SK-N-SH (cell line): ENCODE data around the gene FAM117B. TPM values are rescaled to one million over a fixed set of nuclear protein-coding genes. Genes with fewer than 3 reads are reported as not detected.

Experiments
- CTCF ChIA-PET: fragments of 300-600, 350-600 bp; formaldehyde crosslinking; extraction: SDS; loops from one replicate; lab custom pipeline; 2021; lab: Yijun Ruan, JAX
- POLR2A ChIA-PET: fragments of 350-600 bp; sonication (Branson Sonifier 250); formaldehyde crosslinking; extraction: SDS; loops from one replicate; lab custom pipeline; 2020; ENCODE audit warnings: antibody characterized with exemption, inconsistent platforms; lab: Yijun Ruan, JAX
- DNase-seq: peaks from one replicate; pipeline ENCODE4 v3.0.0; 2012
- H2AFZ ChIP-seq: fragments of 200-600 bp; sonication (generic); 2 replicates; pipeline ENCODE4 v1.8.1; 2016; ENCODE audit warnings: antibody characterized with exemption, mild to moderate bottlenecking, low read depth
- H3F3A ChIP-seq: fragments of 200-600 bp; sonication (generic); replicated peaks from 2 replicates; pipeline ENCODE3; 2016; ENCODE audit warnings: antibody characterized with exemption, mild to moderate bottlenecking; ENCODE audit not compliant: insufficient read depth
- H3K27ac ChIP-seq, 2 experiments: fragments of 200-500 bp in 1 of 2; fragments of 200-600 bp in 1 of 2; sonication (Bioruptor generic) in 1 of 2; sonication (generic), shearing (Covaris generic) in 1 of 2; 2 replicates each; pipeline versions ENCODE4 v1.5.1 to v1.6.1; 2014 to 2016; ENCODE audit warnings: low read depth in 2 of 2, inconsistent platforms in 1 of 2, low read length in 1 of 2, mild to moderate bottlenecking in 1 of 2, mixed read lengths in 1 of 2
- H3K27me3 ChIP-seq: fragments of 200-600 bp; sonication (generic), shearing (Covaris generic); 2 replicates; pipeline ENCODE4 v1.6.1; 2016; ENCODE audit warnings: mixed run types; ENCODE audit not compliant: insufficient read depth
- H3K36me3 ChIP-seq, 2 experiments: fragments of 200-500 bp in 1 of 2; fragments of 200-600 bp in 1 of 2; sonication (Bioruptor generic) in 1 of 2; sonication (generic) in 1 of 2; replicated peaks in 1 of 2; 2 replicates each; pipeline versions ENCODE3 to v1.5.1; 2014 to 2016; ENCODE audit warnings: low read length in 1 of 2, mild to moderate bottlenecking in 1 of 2; ENCODE audit not compliant: insufficient read depth in 2 of 2, control insufficient read depth in 1 of 2
- H3K4me1 ChIP-seq, 2 experiments: fragments of 200-500 bp in 1 of 2; fragments of 200-600 bp in 1 of 2; sonication (Bioruptor generic) in 1 of 2; sonication (generic), shearing (Covaris generic) in 1 of 2; 2 replicates each; pipeline versions ENCODE4 v1.5.1 to v1.6.1; 2014 to 2016; ENCODE audit warnings: low read depth in 1 of 2, low read length in 1 of 2, mixed run types in 1 of 2; ENCODE audit not compliant: insufficient read depth in 2 of 2, control insufficient read depth in 1 of 2
- H3K4me2 ChIP-seq: fragments of 200-600 bp; sonication (generic), shearing (Covaris generic); 2 replicates; pipeline ENCODE4 v1.6.1; 2017; ENCODE audit warnings: mixed run types
- H3K4me3 ChIP-seq, 2 experiments: fragments of 200-500 bp in 1 of 2; fragments of 200-600 bp in 1 of 2; sonication (Bioruptor generic) in 1 of 2; sonication (generic), shearing (Covaris generic) in 1 of 2; 2 replicates each; pipeline versions ENCODE4 v1.5.1 to v1.8.1; 2014 to 2016; ENCODE audit warnings: low read depth in 2 of 2, inconsistent platforms in 1 of 2, low read length in 1 of 2, mild to moderate bottlenecking in 1 of 2, mixed read lengths in 1 of 2, moderate library complexity in 1 of 2
- H3K79me2 ChIP-seq: fragments of 200-600 bp; sonication (generic); 2 replicates; pipeline ENCODE4 v1.8.1; 2017; ENCODE audit warnings: mild to moderate bottlenecking; ENCODE audit not compliant: insufficient read depth
- H3K9ac ChIP-seq: fragments of 200-600 bp; sonication (generic); 2 replicates; pipeline ENCODE4 v1.6.1; 2017; ENCODE audit warnings: mixed run types
- H3K9me2 ChIP-seq: fragments of 200-600 bp; sonication (generic); 2 replicates; pipeline ENCODE4 v1.6.1; 2017; ENCODE audit warnings: mixed run types
- H3K9me3 ChIP-seq: fragments of 200-600 bp; sonication (generic); 2 replicates; pipeline ENCODE4 v1.6.1; 2017; ENCODE audit warnings: mixed run types, mild to moderate bottlenecking, moderate library complexity
- H4K20me1 ChIP-seq: fragments of 200-600 bp; sonication (generic); 2 replicates; pipeline ENCODE4 v1.6.1; 2017; ENCODE audit warnings: mild to moderate bottlenecking, mixed run types; ENCODE audit not compliant: insufficient read depth
- CHD2 ChIP-seq: fragments of 150-350 bp; IDR thresholded peaks from 2 replicates; pipeline ENCODE4 v1.6.1; 2018; ENCODE audit warnings: low read length; ENCODE audit not compliant: partially characterized antibody
- CTCF ChIP-seq: fragments of 200-600 bp; sonication (generic); IDR thresholded peaks from 2 replicates; pipeline ENCODE4 v1.6.1; 2017; ENCODE audit warnings: antibody characterized with exemption, mild to moderate bottlenecking, moderate library complexity
- ELF1 ChIP-seq: IDR thresholded peaks from 2 replicates; pipeline ENCODE4 v1.4.0; 2012
- EP300 ChIP-seq, 2 experiments: IDR thresholded peaks; 2 replicates each; pipeline versions ENCODE4 v1.4.0 to v1.6.1; 2012; ENCODE audit warnings: borderline replicate concordance in 1 of 2, low read depth in 1 of 2, low read length in 1 of 2
- EZH2phosphoT487 ChIP-seq: fragments of 200-600 bp; sonication (generic); IDR thresholded peaks from 2 replicates; pipeline ENCODE4 v1.6.1; 2017; ENCODE audit warnings: low read depth, mixed run types, mild to moderate bottlenecking, antibody characterized with exemption, moderate library complexity, borderline replicate concordance
- FOSL2 ChIP-seq: IDR thresholded peaks from 2 replicates; pipeline ENCODE4 v1.4.0; 2012; ENCODE audit warnings: low read depth, mild to moderate bottlenecking, moderate library complexity, borderline replicate concordance
- FOXJ3 ChIP-seq: sonication (generic); formaldehyde crosslinking; IDR thresholded peaks from 2 replicates; pipeline ENCODE4 v1.5.1; 2020; ENCODE audit warnings: mild to moderate bottlenecking, missing genetic modification reagents
- FOXM1 ChIP-seq: IDR thresholded peaks from 2 replicates; pipeline ENCODE4 v1.4.0; 2012; ENCODE audit warnings: low read depth, mild to moderate bottlenecking
- IRF3 ChIP-seq: fragments of 150-350 bp; IDR thresholded peaks from 2 replicates; pipeline ENCODE4 v1.6.1; 2016; ENCODE audit warnings: mild to moderate bottlenecking, low read depth, low read length
- JUND ChIP-seq: IDR thresholded peaks from 2 replicates; pipeline ENCODE4 v1.4.0; 2012
- MEF2A ChIP-seq: IDR thresholded peaks from 2 replicates; pipeline ENCODE4 v1.4.0; 2012; ENCODE audit warnings: low read depth, borderline replicate concordance
- MXI1 ChIP-seq: IDR thresholded peaks from 2 replicates; pipeline ENCODE4 v1.6.1; 2012; ENCODE audit warnings: mild to moderate bottlenecking, low read depth, low read length, improper control_type of control experiment
- NFIC ChIP-seq: IDR thresholded peaks from 2 replicates; pipeline ENCODE4 v1.4.0; 2012; ENCODE audit warnings: borderline replicate concordance
- RAD21 ChIP-seq: IDR thresholded peaks from 2 replicates; pipeline ENCODE4 v1.6.1; 2012; ENCODE audit warnings: mild to moderate bottlenecking, low read length
- SIN3A ChIP-seq: IDR thresholded peaks from 2 replicates; pipeline ENCODE4 v1.6.1; 2012; ENCODE audit warnings: low read depth, mild to moderate bottlenecking, low read length, moderate library complexity, borderline replicate concordance
- SMC3 ChIP-seq: IDR thresholded peaks from 2 replicates; pipeline ENCODE4 v1.6.1; 2012; ENCODE audit warnings: low read depth, low read length, improper control_type of control experiment
- TCF12 ChIP-seq: IDR thresholded peaks from 2 replicates; pipeline ENCODE4 v1.4.0; 2012
- YY1 ChIP-seq: IDR thresholded peaks from 2 replicates; pipeline ENCODE4 v1.4.0; 2012; ENCODE audit warnings: low read depth, mild to moderate bottlenecking
- WGBS: methylation state at CpG from one replicate; pipeline ENCODE4 v1.1.6; 2017; ENCODE audit warnings: low lambda C conversion rate; 5-methylcytosine and 5-hydroxymethylcytosine counted together
- polyA plus RNA-seq, 3 experiments: library from polyadenylated mRNA; depleted of rRNA; stranded (reverse); fragments of >200 nt; gene quantifications; 2 replicates each; pipeline ENCODE4 v1.2.3, GENCODE V29; 2012

FAM117B gene
- polyA plus RNA-seq, 1 of the 3 experiments (the other 2 are of a cell fraction): 0.90 TPM

- DNase-seq: no peak
- Histone ChIP-seq H3K79me2 (peaks cover 2% of the 10 kb centered on the region; the same call in 1 of the 2 replicates), H3K36me3 (no peaks in the 10 kb centered on the region), H3K9ac (no peak overlapping the region), H3K27ac (no peak overlapping the region), H3K4me3 (no peak overlapping the region), H3K4me1 (peaks cover 0 to 2% of the 10 kb centered on the region in 2 experiments; a peak in 3 of 4 replicates), H3K9me3 (peaks cover 14% of the 10 kb centered on the region; the same call in 1 of the 2 replicates), H3K4me2 (no peak overlapping the region), H3K9me2 (no peaks in the 10 kb centered on the region), H3K27me3 (no peaks in the 10 kb centered on the region), H2AFZ (no peak overlapping the region), H4K20me1 (no peaks in the 10 kb centered on the region), H3F3A (no peaks in the 10 kb centered on the region)
- WGBS: 96% methylated on average over 5 of the region's 5 CpGs
- CTCF ChIA-PET: no interaction called here
- POLR2A ChIA-PET: no interaction called here
- TF ChIP-seq SIN3A: no peak
- TF ChIP-seq MXI1: no peak
- no peak for TF ChIP-seq TCF12
These were observed 81.4 kb downstream of the FAM117B start for GRCh38 chr2:202716114-202716718.

- no peak overlapping the region for H3K9ac ChIP-seq
- no peaks in the 10 kb centered on the region for H3K36me3 ChIP-seq
- H3K9me2 ChIP-seq: no peaks in the 10 kb centered on the region
- 93% methylated on average over 2 of the region's 2 CpGs for WGBS
- no peak overlapping the region for H3K4me2 ChIP-seq
- H3K27ac ChIP-seq: no peak overlapping the region
- H3K4me3 ChIP-seq: no peak overlapping the region
- H3K27me3 ChIP-seq: no peaks in the 10 kb centered on the region
- POLR2A ChIA-PET: no interaction called here
- H3F3A ChIP-seq: no peaks in the 10 kb centered on the region
- H4K20me1 ChIP-seq: no peaks in the 10 kb centered on the region
- TF ChIP-seq FOSL2 (no peak), TCF12 (no peak), MXI1 (no peak), ELF1 (no peak)
- DNase-seq: no peak
- no peak overlapping the region for H2AFZ ChIP-seq
- H3K9me3 ChIP-seq: peaks cover 11% of the 10 kb centered on the region; the same call in 1 of the 2 replicates
- CTCF ChIA-PET: no interaction called here
- H3K79me2 ChIP-seq: peaks cover 2% of the 10 kb centered on the region; the same call in 1 of the 2 replicates
- H3K4me1 ChIP-seq: peaks cover 0 to 2% of the 10 kb centered on the region in 2 experiments; a peak in 3 of 4 replicates
These were observed 82.3 kb downstream of the FAM117B start for GRCh38 chr2:202716953-202717597.

- WGBS: 98% methylated on average over 3 of the region's 3 CpGs
- CTCF ChIA-PET: no interaction called here
- no peak for DNase-seq
- Histone ChIP-seq H3K36me3 (no peaks in the 10 kb centered on the region), H2AFZ (no peak overlapping the region), H3K9ac (no peak overlapping the region), H3F3A (no peaks in the 10 kb centered on the region), H3K27me3 (no peaks in the 10 kb centered on the region), H3K79me2 (peaks cover 2% of the 10 kb centered on the region; the same call in 1 of the 2 replicates), H3K9me2 (no peaks in the 10 kb centered on the region), H3K9me3 (peaks cover 10% of the 10 kb centered on the region; the same call in 1 of the 2 replicates), H4K20me1 (no peaks in the 10 kb centered on the region), H3K4me2 (no peak overlapping the region), H3K4me3 (no peak overlapping the region), H3K27ac (no peak overlapping the region), H3K4me1 (peaks cover 0 to 2% of the 10 kb centered on the region in 2 experiments; a peak in 3 of 4 replicates)
- no peak for TF ChIP-seq EZH2phosphoT487
- no peak for TF ChIP-seq NFIC
- no peak for TF ChIP-seq CTCF
- no peak for TF ChIP-seq FOXM1
- no peak for TF ChIP-seq MEF2A
- TF ChIP-seq YY1: no peak
- no peak for TF ChIP-seq CHD2
- no peak for TF ChIP-seq SMC3
- TF ChIP-seq EP300 (IDR thresholded peaks at IDR 0.05; ENCODE audit: borderline replicate concordance in 1 of 2, low read depth in 1 of 2, low read length in 1 of 2): no peak
- TF ChIP-seq JUND: no peak
- no peak for TF ChIP-seq IRF3
- TF ChIP-seq RAD21: no peak
- TF ChIP-seq FOXJ3 (CRISPR knock-in tag): no peak
- POLR2A ChIA-PET: no interaction called here
These were observed 83.0 kb downstream of the FAM117B start for GRCh38 chr2:202717598-202718310.
